ENCODE measurements around the gene FOXK1. TPM values are rescaled to one million over a fixed set of nuclear protein-coding genes. Genes with fewer than 3 reads are reported as not detected.

FOXK1 gene
- polyA plus RNA-seq, 1 experiment, result 3.4 TPM

- Histone ChIP-seq H3K9me3 (ENCODE audit: control insufficient read depth, insufficient read depth, low read length) (peaks cover 13% of the 10 kb centered on the region; the same call in 1 of the 2 replicates), H3K27ac (ENCODE audit: low read depth, low read length) (no peak overlapping the region), H3K27me3 (ENCODE audit: control insufficient read depth, insufficient read depth, low read length) (no peaks in the 10 kb centered on the region), H3K4me3 (ENCODE audit: low read depth, low read length) (no peak overlapping the region)
- no peak for DNase-seq (ENCODE audit: low read depth, low spot score)
- CTCF ChIA-PET, result interaction anchor here (0.5 kb wide), 1 partner anchor 37 kb away, joined by 4 read pairs; no protein-coding TSS in a partner anchor
- TF ChIP-seq CTCF (IDR thresholded peaks at IDR 0.05; ENCODE audit: low read depth, low read length), result no peak
- POLR2A ChIA-PET, result no interaction called here
Measured at GRCh38 chr7:4787541-4787940, 105.4 kb downstream of the FOXK1 start.

- Histone ChIP-seq H3K4me3 (ENCODE audit: low read depth, low read length) (no peak overlapping the region), H3K27me3 (ENCODE audit: control insufficient read depth, insufficient read depth, low read length) (no peaks in the 10 kb centered on the region), H3K27ac (ENCODE audit: low read depth, low read length) (no peak overlapping the region), H3K9me3 (ENCODE audit: control insufficient read depth, insufficient read depth, low read length) (peaks cover 18% of the 10 kb centered on the region; the same call in 1 of the 2 replicates)
- TF ChIP-seq CTCF (IDR thresholded peaks at IDR 0.05; ENCODE audit: low read depth, low read length), result no peak
- ChIA-PET POLR2A (no interaction called here), CTCF (no interaction called here)
- no peak for DNase-seq (ENCODE audit: low read depth, low spot score)
Measured at GRCh38 chr7:4787947-4788626, 106.0 kb downstream of the FOXK1 start.

- POLR2A ChIA-PET, result no interaction called here
- Histone ChIP-seq H3K27me3 (ENCODE audit: control insufficient read depth, insufficient read depth, low read length) (no peaks in the 10 kb centered on the region), H3K27ac (ENCODE audit: low read depth, low read length) (no peak overlapping the region), H3K4me3 (ENCODE audit: low read depth, low read length) (no peak overlapping the region), H3K9me3 (ENCODE audit: control insufficient read depth, insufficient read depth, low read length) (peaks cover 18% of the 10 kb centered on the region; the same call in 1 of the 2 replicates)
- no peak for TF ChIP-seq CTCF (IDR thresholded peaks at IDR 0.05; ENCODE audit: low read depth, low read length)
- no peak for DNase-seq (ENCODE audit: low read depth, low spot score)
- CTCF ChIA-PET, result no interaction called here
Measured at GRCh38 chr7:4788627-4789189, 106.6 kb downstream of the FOXK1 start.

GRCh38 chr7:4789194-4790077, 107.3 kb downstream of the FOXK1 start:
- POLR2A ChIA-PET, result interaction anchor here (0.6 kb wide), 1 partner anchor 61 kb away, joined by 3 read pairs; no protein-coding TSS in a partner anchor
- no peak for DNase-seq (ENCODE audit: low read depth, low spot score)
- CTCF ChIA-PET, result no interaction called here

More at GRCh38 chr7:4789194-4790077, 107.3 kb downstream of the FOXK1 start:
- Histone ChIP-seq H3K27me3 (ENCODE audit: control insufficient read depth, insufficient read depth, low read length) (no peaks in the 10 kb centered on the region), H3K4me3 (ENCODE audit: low read depth, low read length) (no peak overlapping the region), H3K9me3 (ENCODE audit: control insufficient read depth, insufficient read depth, low read length) (peaks cover 18% of the 10 kb centered on the region; the same call in 1 of the 2 replicates), H3K27ac (ENCODE audit: low read depth, low read length) (no peak overlapping the region)
- TF ChIP-seq CTCF (IDR thresholded peaks at IDR 0.05; ENCODE audit: low read depth, low read length), result no peak
